Adrenal gland (tissue), 12 donors: ENCODE results near the gene ATCAY. TPM values are rescaled to one million over a fixed set of nuclear protein-coding genes. Genes with fewer than 3 reads are reported as not detected.

Experiments
- DNase-seq, 7 donors: peaks; one replicate each; pipeline ENCODE4 v3.0.0-alpha.2; 2019 to 2020
- H3K27ac ChIP-seq, 5 donors: fragments of 200-600 bp; sonication (generic) in 4 of 5; 1 replicate in 3 of 5; 2 replicates in 2 of 5; pipeline versions ENCODE4 v1.5.1 to v1.8.0; 2016 to 2020; ENCODE audit warnings: mild to moderate bottlenecking in 1 of 5
- H3K27me3 ChIP-seq: fragments of 200-600 bp; 2 replicates; pipeline ENCODE4 v1.8.0; 2021
- H3K36me3 ChIP-seq, 2 donors: fragments of 200-600 bp; replicated peaks in 1 of 2; 1 replicate in 1 of 2; 2 replicates in 1 of 2; pipeline versions ENCODE4 v1.5.1 to v1.8.0; 2018 to 2022
- H3K4me1 ChIP-seq, 2 donors: fragments of 200-600 bp; replicated peaks in 1 of 2; 1 replicate in 1 of 2; 2 replicates in 1 of 2; pipeline versions ENCODE4 v1.5.1 to v1.8.0; 2018 to 2021
- H3K4me3 ChIP-seq, 4 donors: fragments of 200-600 bp; sonication (generic) in 3 of 4; one replicate each; pipeline ENCODE4 v1.5.1; 2016 to 2018
- H3K9me3 ChIP-seq, 3 donors: fragments of 200-600 bp; sonication (generic) in 1 of 3; replicated peaks in 1 of 3; 1 replicate in 2 of 3; 2 replicates in 1 of 3; pipeline versions ENCODE4 v1.5.1 to v1.8.0; 2016 to 2021
- POLR2A ChIP-seq, 2 donors: fragments of 450-650 bp; IDR thresholded peaks; one replicate each; pipeline ENCODE4 v1.6.1; 2017; ENCODE audit warnings: antibody characterized with exemption in 2 of 2, mild to moderate bottlenecking in 2 of 2, moderate library complexity in 1 of 2
- WGBS, 4 donors: extraction: QIAGEN DNeasy Blood & Tissue Kit in 2 of 4; methylation state at CpG; one replicate each; pipeline versions ENCODE4 v1.1.5 to v1.1.7; 2013 to 2017; 5-methylcytosine and 5-hydroxymethylcytosine counted together
- intact Hi-C, 2 donors: fragments of 100-400 bp; cut with DNase I; formaldehyde crosslinking; loops; one replicate each; pipeline versions ENCODE4 v1.14.1 to v1.15.0; 2022 to 2023
- polyA plus RNA-seq, 3 donors: library from polyadenylated mRNA; stranded (reverse); fragments of 200-250 nt in 2 of 3; fragments of 350-450 nt in 1 of 3; fragmentation: Illumina TruSeq in 1 of 3; extraction: RNeasy Lipid Tissue Mini Kit (QIAGEN cat#74804) in 1 of 3; gene quantifications; one replicate each; pipeline ENCODE4 v1.2.3, GENCODE V29; 2013 to 2014
- total RNA-seq, 9 donors: library from RNA; depleted of rRNA in 4 of 9; stranded (reverse); fragments of >200 nt in 4 of 9; fragments of 120-200 nt in 1 of 9; fragmentation: NEBNext Ultra II Directional in 1 of 9; extraction: Animal tissue kit (Norgen Biotek cat#: 25700) in 1 of 9; gene quantifications; one replicate each; pipeline versions ENCODE4 v1.1.0 to v1.2.4, GENCODE V29; 2013 to 2023
- TF ChIP-seq, protein P1 (sequence below), 6 experiments: fragments of 450-650 bp in 4 of 6; fragments of 200-600 bp in 2 of 6; sonication (generic) in 1 of 6; IDR thresholded peaks; 1 replicate in 5 of 6; 2 replicates in 1 of 6; pipeline versions ENCODE4 v1.5.1 to v1.8.0; 2016 to 2021; ENCODE audit warnings: antibody characterized with exemption in 6 of 6, mild to moderate bottlenecking in 2 of 6, moderate library complexity in 1 of 6
- donor health status: healthy with polysubstance abuse.
- donor health status: Bipolar disorder and iron deficiency.
- donor health status: DM: yes; HTN: yes; CAD: no.
- donor health status: DM: no; HTN: no; CAD: no.
- donor health status: DM: no; HTN: no; CAD: no.
- donor health status: DM: yes; HTN: yes; CAD: no.

ATCAY gene
- total and polyA plus RNA-seq, 12 donors: 0.72 to 9.3 (median 5.9) TPM; not detected in 4

DNA sequence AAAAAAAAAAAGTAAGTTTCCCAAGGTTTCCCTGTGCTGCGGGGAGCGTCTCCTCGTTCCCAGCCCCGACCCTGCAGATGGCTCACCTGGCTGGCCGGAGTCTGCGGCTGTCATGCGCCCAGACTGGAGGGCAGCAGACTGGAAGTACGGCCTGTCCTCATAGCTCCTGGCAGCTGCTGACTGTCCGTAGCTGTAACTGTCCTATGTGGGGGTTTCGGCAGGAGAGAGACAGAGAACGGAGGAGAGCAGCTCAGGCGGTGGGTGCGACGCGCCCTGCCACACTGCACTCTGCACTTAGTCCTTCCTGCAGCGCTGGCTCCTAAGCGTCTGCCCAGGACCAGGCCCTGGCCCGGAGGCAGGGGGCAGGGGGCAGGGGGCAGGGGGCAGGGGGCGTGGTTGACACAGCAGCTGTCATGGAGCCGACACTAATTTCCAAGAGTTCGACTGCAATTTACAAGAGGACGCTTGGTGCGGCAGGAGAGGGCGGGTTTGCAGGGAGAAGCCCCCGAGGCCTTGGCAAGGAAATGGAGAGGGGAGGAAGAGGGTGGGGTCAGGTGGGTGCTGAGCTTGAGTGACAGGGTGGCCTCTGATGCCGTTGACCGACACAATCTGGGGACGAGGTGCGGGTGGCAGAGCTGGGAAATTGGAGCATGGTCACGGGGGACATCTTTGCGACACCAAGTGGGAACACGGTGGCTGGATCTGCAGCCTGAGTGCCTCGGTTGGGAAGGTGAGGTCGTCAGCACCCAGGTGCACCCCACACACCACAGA, 46.7 kb upstream of the ATCAY start:
- Histone ChIP-seq H3K27me3 (no peaks in the 10 kb centered on the region), H3K27ac (no peak overlapping the region), H3K4me1 (no peaks in the 10 kb centered on the region), H3K9me3 (no peaks in the 10 kb centered on the region), H3K4me3 (no peak overlapping the region), H3K36me3 (no peaks in the 10 kb centered on the region)
- TF ChIP-seq, protein P1, sequence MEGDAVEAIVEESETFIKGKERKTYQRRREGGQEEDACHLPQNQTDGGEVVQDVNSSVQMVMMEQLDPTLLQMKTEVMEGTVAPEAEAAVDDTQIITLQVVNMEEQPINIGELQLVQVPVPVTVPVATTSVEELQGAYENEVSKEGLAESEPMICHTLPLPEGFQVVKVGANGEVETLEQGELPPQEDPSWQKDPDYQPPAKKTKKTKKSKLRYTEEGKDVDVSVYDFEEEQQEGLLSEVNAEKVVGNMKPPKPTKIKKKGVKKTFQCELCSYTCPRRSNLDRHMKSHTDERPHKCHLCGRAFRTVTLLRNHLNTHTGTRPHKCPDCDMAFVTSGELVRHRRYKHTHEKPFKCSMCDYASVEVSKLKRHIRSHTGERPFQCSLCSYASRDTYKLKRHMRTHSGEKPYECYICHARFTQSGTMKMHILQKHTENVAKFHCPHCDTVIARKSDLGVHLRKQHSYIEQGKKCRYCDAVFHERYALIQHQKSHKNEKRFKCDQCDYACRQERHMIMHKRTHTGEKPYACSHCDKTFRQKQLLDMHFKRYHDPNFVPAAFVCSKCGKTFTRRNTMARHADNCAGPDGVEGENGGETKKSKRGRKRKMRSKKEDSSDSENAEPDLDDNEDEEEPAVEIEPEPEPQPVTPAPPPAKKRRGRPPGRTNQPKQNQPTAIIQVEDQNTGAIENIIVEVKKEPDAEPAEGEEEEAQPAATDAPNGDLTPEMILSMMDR (IDR thresholded peaks at IDR 0.05): no peak
- TF ChIP-seq POLR2A (IDR thresholded peaks at IDR 0.05): no peak
- no peak for DNase-seq
- intact Hi-C loops: no loop called here
- WGBS, 4 donors: 68 to 77% (median 71%) methylated on average over 24 to 34 of the region's 34 CpGs

DNA sequence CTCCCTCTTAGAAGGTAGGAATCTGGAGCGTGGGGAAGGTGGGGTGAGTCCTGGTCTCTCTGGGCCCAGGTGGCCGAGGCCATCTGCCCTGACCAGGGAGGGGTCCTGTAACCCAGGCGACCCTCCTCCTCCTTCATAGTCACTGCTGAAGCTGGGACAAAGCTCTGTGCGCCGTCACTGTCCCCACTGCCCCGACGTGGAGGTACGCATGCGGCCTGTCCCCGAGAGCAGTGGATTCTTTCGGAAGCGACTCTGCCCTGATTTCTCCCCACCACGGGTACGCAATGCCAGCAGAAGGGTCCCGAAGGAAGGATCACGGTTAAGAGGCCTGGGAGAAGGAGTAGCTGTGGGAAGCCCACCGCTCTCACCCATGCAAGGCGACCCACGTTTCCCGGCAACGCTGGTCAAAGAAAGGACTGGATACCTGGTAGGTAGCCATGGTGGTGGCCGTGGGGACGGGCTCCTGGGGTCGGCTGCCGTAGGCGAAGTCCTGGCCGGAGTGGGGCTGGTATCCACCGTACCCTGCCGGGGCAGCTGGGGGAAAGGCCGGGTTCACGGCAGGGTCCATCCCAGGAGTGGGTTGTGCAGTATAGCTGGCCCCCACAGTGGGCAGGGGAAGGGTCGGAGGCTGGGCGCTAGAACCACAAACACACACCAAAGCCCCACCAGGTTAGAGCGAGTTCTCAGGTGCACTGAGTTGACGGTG, 46.0 kb upstream of the ATCAY start:
- Histone ChIP-seq H3K4me1 (no peaks in the 10 kb centered on the region), H3K9me3 (no peaks in the 10 kb centered on the region), H3K27ac (no peak overlapping the region), H3K4me3 (no peak overlapping the region), H3K36me3 (no peaks in the 10 kb centered on the region), H3K27me3 (no peaks in the 10 kb centered on the region)
- TF ChIP-seq POLR2A (IDR thresholded peaks at IDR 0.05): no peak
- TF ChIP-seq, protein P1 (IDR thresholded peaks at IDR 0.05): no peak
- intact Hi-C loops: no loop called here
- DNase-seq: no peak
- WGBS, 4 donors: 85 to 90% (median 89%) methylated on average over 32 to 35 of the region's 35 CpGs

DNA sequence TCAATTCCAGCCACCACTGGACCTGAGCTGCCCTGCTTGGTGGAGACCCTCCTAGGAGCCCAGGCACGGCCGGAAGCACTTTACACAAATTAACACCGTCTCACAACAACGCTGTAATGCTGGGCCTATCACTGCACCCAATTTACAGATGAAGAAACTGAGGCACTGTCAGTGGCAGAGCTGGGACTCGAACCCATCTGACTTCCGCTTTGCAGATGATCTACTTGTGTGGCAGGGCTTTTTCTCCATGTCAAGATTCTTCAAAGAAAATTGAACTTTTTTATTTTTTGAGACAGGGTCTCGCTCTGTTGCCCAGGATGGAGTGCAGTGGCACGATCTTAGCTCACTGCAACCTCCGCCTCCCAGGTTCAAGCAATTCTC, 45.4 kb upstream of the ATCAY start:
- H3K36me3 ChIP-seq: no peaks in the 10 kb centered on the region
- H3K4me1 ChIP-seq: no peaks in the 10 kb centered on the region
- no peak overlapping the region for H3K4me3 ChIP-seq
- no peak overlapping the region for H3K27ac ChIP-seq
- no peak for DNase-seq
- intact Hi-C loops: no loop called here
- no peaks in the 10 kb centered on the region for H3K9me3 ChIP-seq
- 74 to 92% (median 88%) methylated on average over 7 to 9 of the region's 9 CpGs for WGBS, 4 donors
- no peaks in the 10 kb centered on the region for H3K27me3 ChIP-seq
- no peak for TF ChIP-seq POLR2A (IDR thresholded peaks at IDR 0.05)
- TF ChIP-seq, protein P1 (IDR thresholded peaks at IDR 0.05): no peak

DNA sequence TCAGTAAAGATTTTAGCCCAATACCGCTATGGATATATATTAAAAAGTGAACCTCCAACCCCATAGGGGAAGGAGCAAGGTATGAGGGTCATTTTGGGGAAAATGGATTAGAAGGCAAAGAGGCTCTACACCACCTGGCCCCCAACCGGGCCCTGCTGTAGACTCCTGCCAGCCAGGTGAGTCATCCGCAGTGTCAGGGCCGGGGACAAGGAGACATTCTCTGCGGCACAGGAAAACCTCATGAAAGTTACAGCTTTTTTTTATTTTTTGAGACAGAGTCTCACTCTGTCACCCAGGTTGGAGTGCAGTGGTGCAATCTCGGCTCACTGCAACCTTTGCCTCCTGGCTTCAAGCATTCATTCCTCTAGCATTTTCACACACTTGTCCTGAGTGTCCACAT, 43.6 kb upstream of the ATCAY start:
- H3K4me3 ChIP-seq: no peak overlapping the region
- no peaks in the 10 kb centered on the region for H3K9me3 ChIP-seq
- no peak overlapping the region for H3K27ac ChIP-seq
- peak in 2 of 7 donors; percentile 19 to 26 for DNase-seq
- intact Hi-C loops: no loop called here
- H3K4me1 ChIP-seq: no peaks in the 10 kb centered on the region
- TF ChIP-seq, protein P1 (IDR thresholded peaks at IDR 0.05): no peak
- TF ChIP-seq POLR2A (IDR thresholded peaks at IDR 0.05): no peak
- H3K27me3 ChIP-seq: no peaks in the 10 kb centered on the region
- no peaks in the 10 kb centered on the region for H3K36me3 ChIP-seq
- 48 to 92% (median 61%) methylated on average over 6 of the region's 6 CpGs for WGBS, 4 donors
